Calu3 (cell line): ENCODE results near the gene VPS72. TPM values are rescaled to one million over a fixed set of nuclear protein-coding genes. Genes with fewer than 3 reads are reported as not detected.

ENCODE experiments used
- BruUV-seq: library from RNA; stranded (reverse); fragments of 400-500 nt; replicated peaks from 2 replicates; lab custom pipeline; 2021; lab: Mats Ljungman, UMichigan
- CTCF ChIA-PET: fragments of 300-600 bp; sonication (Branson Sonifier 250); formaldehyde crosslinking; loops from one replicate; lab custom pipeline; 2022; ENCODE audit warnings: antibody characterized with exemption; lab: Charles Lee
- DNase-seq: peaks from one replicate; pipeline ENCODE4 v3.0.0; 2022
- H3K27ac Mint-ChIP-seq: one replicate; pipeline ENCODE4 v1.8.0; 2022; ENCODE audit warnings: mixed read lengths; ENCODE audit not compliant: unreplicated experiment
- H3K27me3 Mint-ChIP-seq: one replicate; pipeline ENCODE4 v1.8.0; 2022; ENCODE audit warnings: mixed read lengths; ENCODE audit not compliant: unreplicated experiment
- H3K36me3 Mint-ChIP-seq: one replicate; pipeline ENCODE4 v1.8.0; 2022; ENCODE audit warnings: mild to moderate bottlenecking, moderate library complexity, mixed read lengths; ENCODE audit not compliant: insufficient read depth, unreplicated experiment
- H3K4me1 Mint-ChIP-seq: one replicate; pipeline ENCODE4 v1.8.0; 2022; ENCODE audit warnings: mild to moderate bottlenecking, low read depth, mixed read lengths; ENCODE audit not compliant: unreplicated experiment
- H3K4me3 Mint-ChIP-seq: one replicate; pipeline ENCODE4 v1.8.0; 2022; ENCODE audit warnings: mild to moderate bottlenecking, low read depth, moderate library complexity, mixed read lengths; ENCODE audit not compliant: unreplicated experiment
- H3K9me3 Mint-ChIP-seq: one replicate; pipeline ENCODE4 v1.8.0; 2022; ENCODE audit warnings: low read depth, mixed read lengths; ENCODE audit not compliant: unreplicated experiment
- CTCF ChIP-seq: fragments of 200-600 bp; IDR thresholded peaks from one replicate; pipeline ENCODE4 v1.8.0; 2022; ENCODE audit warnings: antibody characterized with exemption; ENCODE audit not compliant: unreplicated experiment
- intact Hi-C: fragments of 100-400 bp; cut with micrococcal nuclease; formaldehyde crosslinking; loops from one replicate; pipeline ENCODE4 v1.10.0; 2022; ENCODE audit not compliant: unreplicated experiment
- total RNA-seq: library from RNA; stranded (reverse); gene quantifications from 2 replicates; pipeline ENCODE4 v1.2.3, GENCODE V29; 2022

Gene VPS72
- total RNA-seq, 1 experiment from 2014 or later = 91.4 TPM

GRCh38 chr1:151143986-151144385 lies 46.0 kb downstream of the VPS72 start:
- Mint-ChIP-seq H3K9me3 (no peaks in the 10 kb centered on the region), H3K27me3 (peaks cover 36% of the 10 kb centered on the region), H3K4me1 (no peaks in the 10 kb centered on the region), H3K36me3 (peaks cover 10% of the 10 kb centered on the region), H3K27ac (no peak overlapping the region), H3K4me3 (no peak overlapping the region)
- no TSS peak for BruUV-seq
- intact Hi-C loops = no loop called here
- no peak for TF ChIP-seq CTCF
- DNase-seq = no peak
- CTCF ChIA-PET = no interaction called here

- Mint-ChIP-seq H3K9me3 (no peaks in the 10 kb centered on the region), H3K36me3 (peaks cover 10% of the 10 kb centered on the region), H3K4me3 (no peak overlapping the region), H3K27ac (no peak overlapping the region), H3K27me3 (peaks cover 45% of the 10 kb centered on the region), H3K4me1 (no peaks in the 10 kb centered on the region)
- intact Hi-C loops = no loop called here
- BruUV-seq = no TSS peak
- no peak for DNase-seq
- no peak for TF ChIP-seq CTCF
- CTCF ChIA-PET = no interaction called here
Observed at GRCh38 chr1:151143057-151143435, 47.0 kb downstream of the VPS72 start.

DNA sequence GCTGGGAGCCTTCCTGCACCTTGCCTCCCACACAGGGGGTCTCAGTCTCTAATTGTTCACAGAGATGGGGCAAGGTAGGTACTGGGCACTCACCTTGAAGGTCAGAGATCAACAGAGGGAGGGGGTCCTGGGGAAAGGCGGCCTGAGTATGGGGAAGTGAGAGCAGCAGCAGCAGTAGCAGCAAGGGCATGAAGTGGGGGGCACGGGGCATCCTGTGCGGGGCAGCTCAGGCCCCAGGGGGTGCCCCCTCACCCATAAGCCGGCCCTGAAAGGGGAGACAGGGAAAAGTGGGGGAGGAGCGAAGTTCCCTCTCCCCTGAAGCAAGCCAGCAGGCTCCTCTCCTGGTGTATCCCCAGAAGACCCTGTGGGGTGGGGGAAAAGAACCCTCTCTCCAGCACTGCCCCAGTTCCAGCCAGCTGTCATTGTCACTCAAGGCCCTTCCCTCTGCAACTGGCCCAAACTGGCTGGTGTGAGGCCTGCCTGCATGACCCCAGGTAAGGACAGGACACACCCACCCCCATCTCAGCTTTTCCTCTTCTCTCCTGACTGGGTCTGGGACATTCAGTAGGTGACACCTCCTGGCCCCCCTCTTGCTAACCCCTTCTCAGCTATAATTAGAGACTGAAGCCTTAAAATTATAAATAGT lies 47.5 kb downstream of the VPS72 start:
- intact Hi-C loops = no loop called here
- Mint-ChIP-seq H3K4me3 (no peak overlapping the region), H3K27ac (no peak overlapping the region), H3K27me3 (peaks cover 49% of the 10 kb centered on the region), H3K36me3 (peaks cover 10% of the 10 kb centered on the region), H3K9me3 (no peaks in the 10 kb centered on the region), H3K4me1 (no peaks in the 10 kb centered on the region)
- no TSS peak for BruUV-seq
- no peak for TF ChIP-seq CTCF
- DNase-seq = no peak
- CTCF ChIA-PET = interaction anchor here (0.6 to 0.7 kb wide), 4 partner anchors 42 to 471 kb away, joined by 3 to 4 read pairs (median 3); no protein-coding TSS in a partner anchor

DNA sequence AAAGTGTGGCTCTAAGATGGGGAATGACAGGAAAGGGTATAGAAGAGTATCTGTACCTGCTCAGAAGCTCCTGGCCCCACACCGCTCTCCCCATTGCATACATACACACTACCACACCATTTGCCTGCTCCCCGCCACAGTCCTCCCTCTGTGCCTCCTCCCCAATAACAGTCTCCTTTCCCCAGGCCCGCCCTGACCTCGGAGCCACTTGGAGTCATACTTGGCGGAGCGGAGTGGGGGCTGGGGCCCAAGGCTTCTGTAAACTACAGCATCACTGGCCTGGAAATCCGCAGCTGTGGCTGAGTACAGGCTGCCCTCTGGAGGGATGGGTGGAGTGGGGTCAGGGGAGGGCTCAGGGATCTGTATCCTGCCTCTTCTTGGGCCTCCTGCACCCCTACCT lies 52.2 kb downstream of the VPS72 start:
- Mint-ChIP-seq H3K27ac (no peak overlapping the region), H3K4me1 (no peaks in the 10 kb centered on the region), H3K27me3 (peaks cover 70% of the 10 kb centered on the region), H3K9me3 (no peaks in the 10 kb centered on the region), H3K4me3 (no peak overlapping the region), H3K36me3 (no peaks in the 10 kb centered on the region)
- no peak for DNase-seq
- BruUV-seq = no TSS peak
- CTCF ChIA-PET = no interaction called here
- intact Hi-C loops = no loop called here
- TF ChIP-seq CTCF = no peak
